Hepatocyte (in vitro differentiated cells): Measurements from ENCODE around the gene RUNDC1.

ENCODE experiments used
- CTCF ChIP-seq: fragments of 200-600 bp; sonication (generic); IDR thresholded peaks from 2 replicates; pipeline ENCODE4 v1.5.1; 2016; ENCODE audit warnings: antibody characterized with exemption, mild to moderate bottlenecking; ENCODE audit not compliant: poor library complexity
- EZH2 ChIP-seq: fragments of 200-600 bp; sonication (generic); IDR thresholded peaks from 2 replicates; pipeline ENCODE4 v1.6.1; 2016; ENCODE audit warnings: antibody characterized with exemption, mild to moderate bottlenecking, borderline replicate concordance
- EZH2phosphoT487 ChIP-seq: fragments of 200-600 bp; sonication (generic); IDR thresholded peaks from one replicate; pipeline ENCODE4 v1.6.1; 2018; ENCODE audit warnings: antibody characterized with exemption, mild to moderate bottlenecking, low read depth, moderate library complexity; ENCODE audit not compliant: unreplicated experiment, severe bottlenecking

GRCh38 chr17:42992872-42993271, 12.5 kb downstream of the RUNDC1 start:
- TF ChIP-seq EZH2 (no peak), CTCF (no peak), EZH2phosphoT487 (no peak)
